GM12878 (cell line): Measurements from ENCODE around the gene KHDRBS1. TPM values are rescaled to one million over a fixed set of nuclear protein-coding genes. Genes with fewer than 3 reads are reported as not detected.

ENCODE experiments used
- ATAC-seq: fragments of 200-7000 bp; cut with Tn5 transposase; 3 replicates; pipeline ENCODE4 v1.9.1; 2020; ENCODE audit warnings: mild to moderate bottlenecking, moderate library complexity
- BruUV-seq: library from RNA; stranded (reverse); fragments of 400-500 nt; replicated peaks from 2 replicates; lab custom pipeline; 2021; lab: Mats Ljungman, UMichigan
- CTCF ChIA-PET: fragments of 300-600 bp; sonication (Branson Sonifier 250); formaldehyde crosslinking; extraction: SDS; loops from one replicate; lab custom pipeline; 2021; ENCODE audit warnings: inconsistent platforms; lab: Yijun Ruan, JAX
- POLR2A ChIA-PET: fragments of 350-600 bp; formaldehyde crosslinking; extraction: SDS; loops from one replicate; lab custom pipeline; 2021; ENCODE audit warnings: inconsistent platforms; lab: Charles Lee
- RAD21 ChIA-PET: fragments of 300-600 bp; sonication (Branson Sonifier 250); formaldehyde crosslinking; loops from one replicate; lab custom pipeline; 2023; ENCODE audit warnings: antibody characterized with exemption; ENCODE audit not compliant: unreplicated experiment; lab: Charles Lee
- SMC1A ChIA-PET: fragments of 300-600 bp; sonication (Branson Sonifier 250); formaldehyde crosslinking; loops from one replicate; lab custom pipeline; 2023; ENCODE audit not compliant: unreplicated experiment, uncharacterized antibody; lab: Charles Lee
- DNase-seq: peaks from one replicate; pipeline ENCODE4 v3.0.0-alpha.2; 2011; ENCODE audit warnings: low read depth, low spot score
- FAIRE-seq: peaks from 3 replicates; lab custom pipeline; 2011; peaks lifted over from hg19 to GRCh38; lab: Jason Lieb, UNC
- H2AFZ ChIP-seq: 2 replicates; pipeline ENCODE4 v1.6.0; 2011; ENCODE audit warnings: low read depth, low read length, control low read depth; ENCODE audit not compliant: control insufficient read depth
- H3K27ac ChIP-seq: 2 replicates; pipeline ENCODE4 v1.5.1; 2011; ENCODE audit warnings: control low read depth; ENCODE audit not compliant: control insufficient read depth, insufficient read depth
- H3K27me3 ChIP-seq, 2 experiments: replicated peaks in 1 of 2; 2 replicates each; pipeline versions ENCODE4 v1.6.0 to v1.6.1; 2011; ENCODE audit warnings: low read length in 1 of 2; ENCODE audit not compliant: control insufficient read depth in 2 of 2, insufficient read depth in 2 of 2
- H3K36me3 ChIP-seq, 2 experiments: 2 replicates each; pipeline ENCODE4 v1.5.1; 2011; ENCODE audit warnings: low read length in 1 of 2; ENCODE audit not compliant: control insufficient read depth in 2 of 2, insufficient read depth in 2 of 2
- H3K4me1 ChIP-seq: 2 replicates; pipeline ENCODE4 v1.6.1; 2011; ENCODE audit warnings: mild to moderate bottlenecking, low read length, moderate library complexity, mixed read lengths; ENCODE audit not compliant: control insufficient read depth, insufficient read depth
- H3K4me2 ChIP-seq: 2 replicates; pipeline ENCODE4 v1.6.0; 2011; ENCODE audit warnings: control low read depth; ENCODE audit not compliant: control insufficient read depth, insufficient read depth
- H3K4me3 ChIP-seq: fragments of 200-600 bp; sonication (generic); 2 replicates; pipeline ENCODE4 v1.5.1; 2016
- H3K79me2 ChIP-seq: 2 replicates; pipeline ENCODE4 v1.6.0; 2011; ENCODE audit warnings: low read length; ENCODE audit not compliant: control insufficient read depth, insufficient read depth
- H3K9ac ChIP-seq: 2 replicates; pipeline ENCODE4 v1.8.0; 2011; ENCODE audit warnings: low read length, control low read depth, mixed read lengths; ENCODE audit not compliant: control insufficient read depth, insufficient read depth
- H3K9me3 ChIP-seq: replicated peaks from 3 replicates; pipeline ENCODE4 v1.5.1; 2011; ENCODE audit warnings: mild to moderate bottlenecking, low read length; ENCODE audit not compliant: control insufficient read depth, insufficient read depth
- H4K20me1 ChIP-seq: 2 replicates; pipeline ENCODE4 v1.6.0; 2011; ENCODE audit not compliant: control insufficient read depth, insufficient read depth
- BACH1 ChIP-seq: fragments of 450-650 bp; IDR thresholded peaks from 2 replicates; pipeline ENCODE4 v1.6.1; 2017; ENCODE audit warnings: mild to moderate bottlenecking, borderline replicate concordance
- CHD1 ChIP-seq: IDR thresholded peaks from 2 replicates; pipeline ENCODE4 v1.6.1; 2012; ENCODE audit warnings: low read depth, low read length, improper control_type of control experiment
- DPF2 ChIP-seq: fragments of 450-650 bp; IDR thresholded peaks from 2 replicates; pipeline ENCODE4 v1.6.1; 2017; ENCODE audit warnings: mild to moderate bottlenecking
- EGR1 ChIP-seq, 2 experiments: IDR thresholded peaks; 1 replicate in 1 of 2; 2 replicates in 1 of 2; pipeline ENCODE4 v1.6.1; 2011 to 2012; ENCODE audit warnings: low read depth in 2 of 2, low read length in 2 of 2, borderline replicate concordance in 1 of 2, mild to moderate bottlenecking in 1 of 2, moderate library complexity in 1 of 2
- NR2C2 ChIP-seq: IDR thresholded peaks from 2 replicates; pipeline ENCODE4 v1.6.1; 2011; ENCODE audit warnings: borderline replicate concordance, low read depth; ENCODE audit not compliant: control insufficient read depth, insufficient read length
- NRF1 ChIP-seq: conservative IDR thresholded peaks from 2 replicates; pipeline ENCODE4 v1.6.1; 2011; ENCODE audit warnings: mild to moderate bottlenecking, low read depth, low read length, improper control_type of control experiment
- TARDBP ChIP-seq: IDR thresholded peaks from 2 replicates; pipeline ENCODE4 v1.6.1; 2016; ENCODE audit warnings: borderline replicate concordance
- ZZZ3 ChIP-seq: IDR thresholded peaks from 2 replicates; pipeline ENCODE4 v1.6.1; 2011; ENCODE audit warnings: low read depth; ENCODE audit not compliant: control insufficient read depth, insufficient read length
- WGBS: methylation state at CpG from one replicate; pipeline ENCODE4 v1.1.6; 2016; ENCODE audit warnings: low lambda C conversion rate; ENCODE audit not compliant: insufficient replicate concordance, insufficient coverage; ENCODE audit errors: missing lambda C conversion rate; 5-methylcytosine and 5-hydroxymethylcytosine counted together
- in situ Hi-C: fragments of 300-500 bp; cut with MboI; formaldehyde crosslinking; loops from 9 replicates; pipeline ENCODE4 v1.14.3; 2018; ENCODE audit warnings: mixed read lengths
- intact Hi-C: fragments of 100-400 bp; cut with micrococcal nuclease; formaldehyde crosslinking; loops from one replicate; pipeline ENCODE4 v1.14.2; 2022; ENCODE audit not compliant: unreplicated experiment
- polyA plus RNA-seq, 11 experiments: library from polyadenylated mRNA; depleted of rRNA in 4 of 11; unstranded in 6 of 11; stranded (reverse) in 5 of 11; fragments of >200 nt; fragmentation: Nextera tagmentation in 4 of 11; fragmentation: Illumina TruSeq in 1 of 11; extraction: Ambion mirVana in 4 of 11; extraction: Trizol in 1 of 11; gene quantifications; 1 replicate in 1 of 11; 2 replicates in 10 of 11; pipeline versions ENCODE4 v1.2.1 to v1.2.3, GENCODE V29; 2011 to 2016; ENCODE audit warnings: inconsistent platforms in 2 of 11, missing spikeins in 2 of 11, low read depth in 1 of 11
- total RNA-seq, 4 experiments: library from RNA; depleted of rRNA in 3 of 4; stranded (reverse); fragments of >200 nt in 3 of 4; fragmentation: Illumina TruSeq in 1 of 4; extraction: Trizol in 1 of 4; gene quantifications; 2 replicates each; pipeline versions ENCODE4 v1.2.1 to v1.2.3, GENCODE V29; 2013 to 2021
- TF ChIP-seq, protein P1 (sequence below): IDR thresholded peaks from 2 replicates; pipeline ENCODE4 v1.6.1; 2011; ENCODE audit warnings: borderline replicate concordance, low read depth, mild to moderate bottlenecking, moderate library complexity, mixed read lengths, low read length; ENCODE audit not compliant: insufficient read depth; ENCODE audit errors: extremely low read length
- TF ChIP-seq, protein P2 (sequence below): IDR thresholded peaks from 2 replicates; pipeline ENCODE4 v1.6.1; 2012; ENCODE audit warnings: low read depth, low read length, improper control_type of control experiment

The KHDRBS1 gene
- total and polyA plus RNA-seq, 10 of the 15 experiments (the other 5 are each of a cell fraction or from before 2014, with no cell fraction given): 42.5 to 204 (median 96.0) TPM

DNA sequence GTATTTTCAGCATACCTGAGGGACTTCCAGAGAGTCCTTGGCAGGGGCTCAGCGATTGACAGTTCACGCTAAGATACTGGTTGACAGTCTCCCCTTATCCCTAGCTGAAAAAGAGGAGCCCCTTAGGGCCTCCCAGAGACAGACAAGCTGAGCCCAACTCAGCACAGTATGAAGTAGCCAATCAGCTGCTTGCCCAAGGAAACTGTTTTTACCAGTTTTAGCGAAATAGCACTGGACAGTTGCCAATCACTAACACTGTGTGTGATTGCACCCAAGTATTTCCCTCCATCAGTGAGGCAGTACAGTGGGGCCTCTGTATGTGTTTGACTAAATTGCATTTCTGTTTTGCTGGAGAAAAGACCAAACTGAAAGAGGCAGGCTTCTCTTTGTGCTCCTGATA is 27.0 kb downstream of the KHDRBS1 start:
- Histone ChIP-seq H3K27me3 (no peaks in the 10 kb centered on the region), H3K27ac (no peak overlapping the region), H3K36me3 (peaks cover 35 to 52% of the 10 kb centered on the region in 2 experiments), H3K79me2 (peaks cover under 1% of the 10 kb centered on the region), H3K4me3 (no peak overlapping the region), H3K9ac (no peak overlapping the region)
- RAD21 ChIA-PET: interaction anchor here (0.6 kb wide), 1 partner anchor 56 kb away, joined by 4 read pairs; no protein-coding TSS in a partner anchor
- in situ Hi-C loops: no loop called here
- TF ChIP-seq DPF2 (no peak), ZZZ3 (no peak), CHD1 (no peak), BACH1 (no peak)
- TF ChIP-seq, protein P1, sequence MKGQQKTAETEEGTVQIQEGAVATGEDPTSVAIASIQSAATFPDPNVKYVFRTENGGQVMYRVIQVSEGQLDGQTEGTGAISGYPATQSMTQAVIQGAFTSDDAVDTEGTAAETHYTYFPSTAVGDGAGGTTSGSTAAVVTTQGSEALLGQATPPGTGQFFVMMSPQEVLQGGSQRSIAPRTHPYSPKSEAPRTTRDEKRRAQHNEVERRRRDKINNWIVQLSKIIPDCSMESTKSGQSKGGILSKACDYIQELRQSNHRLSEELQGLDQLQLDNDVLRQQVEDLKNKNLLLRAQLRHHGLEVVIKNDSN: no peak
- TF ChIP-seq, all 136 proteins: peak for 0
- DNase-seq: no peak
- SMC1A ChIA-PET: interaction anchor here (1.1 kb wide), 1 partner anchor 128 kb away, joined by 3 read pairs; no protein-coding TSS in a partner anchor
- Histone ChIP-seq H4K20me1 (no peaks in the 10 kb centered on the region), H2AFZ (no peak overlapping the region), H3K4me2 (no peak overlapping the region), H3K4me1 (no peaks in the 10 kb centered on the region), H3K9me3 (no peaks in the 10 kb centered on the region)
- intact Hi-C loops: no loop called here
- FAIRE-seq: no peak
- no TSS peak for BruUV-seq
- no peak for ATAC-seq
- WGBS: 100% methylated on average over 3 of the region's 3 CpGs
- CTCF ChIA-PET: interaction anchor here (1.0 to 1.4 kb wide), 3 partner anchors 8 to 22 kb away, joined by 3 read pairs; no protein-coding TSS in a partner anchor
- POLR2A ChIA-PET: interaction anchor here (0.5 to 1.2 kb wide), 2 partner anchors 69 to 83 kb away, joined by 3 to 4 read pairs; no protein-coding TSS in a partner anchor

DNA sequence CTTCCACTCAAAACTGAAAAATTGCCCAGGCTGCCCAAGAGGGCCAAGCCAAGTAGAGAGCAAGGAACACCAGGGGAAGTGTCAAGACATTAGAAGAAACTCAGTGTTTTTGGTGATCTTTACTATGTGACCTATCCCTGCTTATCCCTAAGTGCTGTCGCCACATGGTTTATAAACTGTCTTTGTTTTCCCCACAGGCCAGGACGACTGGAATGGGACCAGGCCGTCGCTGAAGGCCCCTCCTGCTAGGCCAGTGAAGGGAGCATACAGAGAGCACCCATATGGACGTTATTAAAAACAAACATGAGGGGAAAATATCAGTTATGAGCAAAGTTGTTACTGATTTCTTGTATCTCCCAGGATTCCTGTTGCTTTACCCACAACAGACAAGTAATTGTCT is 28.7 kb downstream of the KHDRBS1 start:
- no peaks in the 10 kb centered on the region for H3K79me2 ChIP-seq
- no peaks in the 10 kb centered on the region for H4K20me1 ChIP-seq
- WGBS: 98% methylated on average over 5 of the region's 5 CpGs
- intact Hi-C loops: no loop called here
- no peak overlapping the region for H3K4me2 ChIP-seq
- DNase-seq (no peak), ATAC-seq (no peak), FAIRE-seq (no peak)
- no peak overlapping the region for H3K9ac ChIP-seq
- H3K4me3 ChIP-seq: no peak overlapping the region
- H3K27ac ChIP-seq: no peak overlapping the region
- POLR2A ChIA-PET: no interaction called here
- H3K27me3 ChIP-seq: no peaks in the 10 kb centered on the region
- H3K36me3 ChIP-seq: peaks cover 33 to 51% of the 10 kb centered on the region in 2 experiments
- H3K4me1 ChIP-seq: no peaks in the 10 kb centered on the region
- RAD21 ChIA-PET: no interaction called here
- H3K9me3 ChIP-seq: no peaks in the 10 kb centered on the region
- SMC1A ChIA-PET: interaction anchor here (0.6 kb wide), 1 partner anchor 26 kb away, joined by 3 read pairs; no protein-coding TSS in a partner anchor
- CTCF ChIA-PET: interaction anchor here (0.6 kb wide), 1 partner anchor 218 kb away, joined by 3 read pairs; no protein-coding TSS in a partner anchor
- no peak overlapping the region for H2AFZ ChIP-seq
- BruUV-seq: no TSS peak
- in situ Hi-C loops: no loop called here
- TF ChIP-seq EGR1 (IDR thresholded peaks at IDR 0.05; ENCODE audit: borderline replicate concordance in 1 of 2, low read depth in 2 of 2, low read length in 2 of 2): no peak
- no peak for TF ChIP-seq NR2C2
- TF ChIP-seq, protein P2, sequence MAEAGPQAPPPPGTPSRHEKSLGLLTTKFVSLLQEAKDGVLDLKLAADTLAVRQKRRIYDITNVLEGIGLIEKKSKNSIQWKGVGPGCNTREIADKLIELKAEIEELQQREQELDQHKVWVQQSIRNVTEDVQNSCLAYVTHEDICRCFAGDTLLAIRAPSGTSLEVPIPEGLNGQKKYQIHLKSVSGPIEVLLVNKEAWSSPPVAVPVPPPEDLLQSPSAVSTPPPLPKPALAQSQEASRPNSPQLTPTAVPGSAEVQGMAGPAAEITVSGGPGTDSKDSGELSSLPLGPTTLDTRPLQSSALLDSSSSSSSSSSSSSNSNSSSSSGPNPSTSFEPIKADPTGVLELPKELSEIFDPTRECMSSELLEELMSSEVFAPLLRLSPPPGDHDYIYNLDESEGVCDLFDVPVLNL: no peak
- no peak for TF ChIP-seq TARDBP
- TF ChIP-seq, protein P1: no peak
- TF ChIP-seq NRF1: no peak
